IMR-90 (cell line): ENCODE results near the gene RPL36A.

Experiments used
- CEBPB ChIP-seq: IDR thresholded peaks from 2 replicates; pipeline ENCODE4 v1.6.1; 2012; ENCODE audit warnings: low read depth, low read length, improper control_type of control experiment
- CHD1 ChIP-seq: IDR thresholded peaks from 2 replicates; pipeline ENCODE4 v1.6.1; 2012; ENCODE audit warnings: low read depth, low read length, improper control_type of control experiment
- CTCF ChIP-seq: conservative IDR thresholded peaks from 2 replicates; pipeline ENCODE4 v1.5.1; 2012; ENCODE audit warnings: mild to moderate bottlenecking, low read depth, low read length, improper control_type of control experiment
- MAFK ChIP-seq: IDR thresholded peaks from 2 replicates; pipeline ENCODE4 v1.6.1; 2012; ENCODE audit warnings: low read depth, low read length, improper control_type of control experiment
- POLR2A ChIP-seq: IDR thresholded peaks from 2 replicates; pipeline ENCODE4 v1.6.1; 2012; ENCODE audit warnings: mild to moderate bottlenecking, low read depth, low read length
- RAD21 ChIP-seq: IDR thresholded peaks from 2 replicates; pipeline ENCODE4 v1.6.1; 2012; ENCODE audit warnings: low read length, improper control_type of control experiment
- SMC3 ChIP-seq: fragments of 150-350 bp; IDR thresholded peaks from 2 replicates; pipeline ENCODE4 v1.6.1; 2016; ENCODE audit warnings: low read depth, mild to moderate bottlenecking, antibody characterized with exemption, low read length, moderate library complexity
- USF2 ChIP-seq: fragments of 150-350 bp; IDR thresholded peaks from 2 replicates; pipeline ENCODE4 v1.6.1; 2017; ENCODE audit warnings: mild to moderate bottlenecking, antibody characterized with exemption, low read length, low read depth

GRCh38 chrX:101385795-101386541, 4.8 kb upstream of the RPL36A start, which contains the start of gene BTK:
- TF ChIP-seq RAD21 = no peak
- TF ChIP-seq CTCF = no peak
- TF ChIP-seq POLR2A = no peak
- TF ChIP-seq CEBPB = no peak
- no peak for TF ChIP-seq USF2
- no peak for TF ChIP-seq MAFK
- TF ChIP-seq CHD1 = no peak
- no peak for TF ChIP-seq SMC3
